Neural progenitor cell (in vitro differentiated cells): ENCODE data around the gene REM2.

Experiments used
- EZH2phosphoT487 ChIP-seq: fragments of 200-600 bp; sonication (generic); IDR thresholded peaks from 2 replicates; pipeline ENCODE4 v1.6.1; 2017; ENCODE audit warnings: antibody characterized with exemption
- TF ChIP-seq, protein P1 (sequence below): fragments of 200-600 bp; sonication (generic); IDR thresholded peaks from 2 replicates; pipeline ENCODE4 v1.5.1; 2017; ENCODE audit warnings: antibody characterized with exemption, mild to moderate bottlenecking

GRCh38 chr14:22929961-22930364, 46.9 kb downstream of the REM2 start:
- TF ChIP-seq, protein P1, sequence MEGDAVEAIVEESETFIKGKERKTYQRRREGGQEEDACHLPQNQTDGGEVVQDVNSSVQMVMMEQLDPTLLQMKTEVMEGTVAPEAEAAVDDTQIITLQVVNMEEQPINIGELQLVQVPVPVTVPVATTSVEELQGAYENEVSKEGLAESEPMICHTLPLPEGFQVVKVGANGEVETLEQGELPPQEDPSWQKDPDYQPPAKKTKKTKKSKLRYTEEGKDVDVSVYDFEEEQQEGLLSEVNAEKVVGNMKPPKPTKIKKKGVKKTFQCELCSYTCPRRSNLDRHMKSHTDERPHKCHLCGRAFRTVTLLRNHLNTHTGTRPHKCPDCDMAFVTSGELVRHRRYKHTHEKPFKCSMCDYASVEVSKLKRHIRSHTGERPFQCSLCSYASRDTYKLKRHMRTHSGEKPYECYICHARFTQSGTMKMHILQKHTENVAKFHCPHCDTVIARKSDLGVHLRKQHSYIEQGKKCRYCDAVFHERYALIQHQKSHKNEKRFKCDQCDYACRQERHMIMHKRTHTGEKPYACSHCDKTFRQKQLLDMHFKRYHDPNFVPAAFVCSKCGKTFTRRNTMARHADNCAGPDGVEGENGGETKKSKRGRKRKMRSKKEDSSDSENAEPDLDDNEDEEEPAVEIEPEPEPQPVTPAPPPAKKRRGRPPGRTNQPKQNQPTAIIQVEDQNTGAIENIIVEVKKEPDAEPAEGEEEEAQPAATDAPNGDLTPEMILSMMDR, result no peak
- no peak for TF ChIP-seq EZH2phosphoT487
